ENCODE measurements around the gene WWC2.
"Not testable (repeated sequence)": the region's sequence is repeated elsewhere in the genome, so short reads cannot be mapped to it uniquely, and the experiment has no call there.

Gene WWC2

DNA sequence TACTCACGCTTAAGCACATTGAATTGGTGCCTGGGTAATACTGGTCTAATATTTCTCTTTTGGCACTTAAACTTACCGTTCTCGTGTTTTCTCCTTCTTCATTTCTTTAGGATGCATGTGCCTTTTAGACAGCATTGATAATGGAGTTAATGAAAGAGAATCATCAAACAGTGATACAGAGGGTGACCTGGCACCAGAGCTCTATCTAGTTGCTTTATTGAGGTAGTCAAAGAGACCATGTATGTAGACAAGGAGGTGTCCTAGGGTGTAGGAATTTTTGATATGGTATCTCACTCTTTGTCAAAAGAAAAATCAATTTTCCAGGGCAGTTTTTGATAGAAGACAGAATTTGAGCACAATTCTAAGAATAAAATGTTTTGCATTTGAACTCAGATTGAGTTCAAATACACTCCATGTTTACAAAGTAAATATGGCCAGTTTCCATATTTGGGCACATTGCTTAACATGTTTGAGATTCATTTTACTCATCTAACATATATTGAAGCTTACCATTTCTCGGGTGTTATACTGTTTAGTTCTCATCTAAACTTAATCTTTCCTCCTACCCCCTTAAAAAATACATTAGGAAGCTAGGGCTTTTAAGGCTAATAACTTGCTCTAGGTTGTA is 92.0 kb downstream of the WWC2 start:
- H2BK5ac ChIP-seq (ENCODE audit: low read depth, low read length, poor library complexity, severe bottlenecking), result no peak overlapping the region
- H3K18ac ChIP-seq (ENCODE audit: low read depth in 1 of 2, low read length in 2 of 2), result no peak overlapping the region
- no peak overlapping the region for H4K8ac ChIP-seq (ENCODE audit: low read length)
- no peak overlapping the region for H4K91ac ChIP-seq (ENCODE audit: low read length)
- no peak overlapping the region for H3K27ac ChIP-seq (ENCODE audit: low read length, poor library complexity, severe bottlenecking)
- peaks cover 8% of the 10 kb centered on the region for H3K4me1 ChIP-seq (ENCODE audit: control insufficient read depth, insufficient read depth, low read depth, low read length)
- H2AFZ ChIP-seq (ENCODE audit: low read depth, low read length), result no peak overlapping the region
- no peak overlapping the region for H3K9ac ChIP-seq (ENCODE audit: low read length)
- no peak overlapping the region for H2BK120ac ChIP-seq (ENCODE audit: low read depth, low read length)
- WGBS, result 100% methylated on average over 3 of the region's 4 CpGs
- no peak overlapping the region for H3K4me3 ChIP-seq (ENCODE audit: insufficient read depth in 1 of 2, low read depth in 1 of 2, low read length in 2 of 2)
- H2BK12ac ChIP-seq (ENCODE audit: low read length in 2 of 2), result no peak overlapping the region
- no peak overlapping the region for H3K4me2 ChIP-seq (ENCODE audit: low read length, poor library complexity, severe bottlenecking)
- H3K4ac ChIP-seq (ENCODE audit: low read depth in 1 of 2, low read length in 2 of 2), result no peak overlapping the region
- no peaks in the 10 kb centered on the region for H3K9me3 ChIP-seq (ENCODE audit: control insufficient read depth, low read length)
- no peak overlapping the region for H2BK15ac ChIP-seq (ENCODE audit: low read depth, poor library complexity, severe bottlenecking)
- peaks cover 24% of the 10 kb centered on the region for H3K79me1 ChIP-seq (replicated peaks; ENCODE audit: low read length, poor library complexity, severe bottlenecking)
- H2AK5ac ChIP-seq (ENCODE audit: low read length, severe bottlenecking), result no peak overlapping the region
- peaks cover 0 to 4% of the 10 kb centered on the region in 2 experiments for H3K36me3 ChIP-seq (ENCODE audit: control insufficient read depth in 1 of 2, insufficient read depth in 2 of 2, low read depth in 1 of 2, low read length in 2 of 2)
- no peak for DNase-seq
- no peaks in the 10 kb centered on the region for H3K27me3 ChIP-seq (ENCODE audit: control insufficient read depth in 1 of 2, insufficient read depth in 1 of 2, low read length in 2 of 2)
- no peak overlapping the region for H3K14ac ChIP-seq (ENCODE audit: low read length in 2 of 2)
- no peak overlapping the region for H3K23ac ChIP-seq (ENCODE audit: low read length in 2 of 2)

DNA sequence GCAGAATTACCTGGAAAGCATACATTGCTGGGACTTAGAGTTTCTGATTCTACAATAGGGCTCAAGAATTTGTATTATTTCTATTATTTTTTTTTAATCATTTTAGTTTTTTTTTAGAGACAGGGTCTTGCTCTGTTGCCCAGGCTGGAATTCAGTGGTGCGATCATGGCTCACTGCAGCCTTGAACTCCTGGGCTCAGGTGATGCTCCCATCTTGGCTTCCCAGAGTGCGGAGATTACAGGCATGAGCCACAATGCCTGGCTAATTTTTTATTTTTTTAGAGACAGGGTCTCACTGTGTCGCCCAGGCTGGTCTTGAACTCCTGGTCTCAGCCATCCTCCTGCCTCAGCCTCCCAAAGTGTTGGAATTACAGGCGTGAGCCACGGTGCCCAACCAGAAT is 92.6 kb downstream of the WWC2 start:
- Histone ChIP-seq H3K18ac (ENCODE audit: low read depth in 1 of 2, low read length in 2 of 2) (no peak overlapping the region), H2BK5ac (ENCODE audit: low read depth, low read length, poor library complexity, severe bottlenecking) (no peak overlapping the region), H4K8ac (ENCODE audit: low read length) (no peak overlapping the region), H3K4ac (ENCODE audit: low read depth in 1 of 2, low read length in 2 of 2) (no peak overlapping the region), H3K9me3 (ENCODE audit: control insufficient read depth, low read length) (no peaks in the 10 kb centered on the region), H3K79me1 (replicated peaks; ENCODE audit: low read length, poor library complexity, severe bottlenecking) (peaks cover 24% of the 10 kb centered on the region), H2BK15ac (ENCODE audit: low read depth, poor library complexity, severe bottlenecking) (no peak overlapping the region), H3K14ac (ENCODE audit: low read length in 2 of 2) (no peak overlapping the region), H2BK12ac (ENCODE audit: low read length in 2 of 2) (no peak overlapping the region), H2BK120ac (ENCODE audit: low read depth, low read length) (no peak overlapping the region), H3K23ac (ENCODE audit: low read length in 2 of 2) (no peak overlapping the region), H3K4me1 (ENCODE audit: control insufficient read depth, insufficient read depth, low read depth, low read length) (peaks cover 8% of the 10 kb centered on the region), H3K4me2 (ENCODE audit: low read length, poor library complexity, severe bottlenecking) (no peak overlapping the region), H3K9ac (ENCODE audit: low read length) (no peak overlapping the region), H4K91ac (ENCODE audit: low read length) (no peak overlapping the region), H3K4me3 (ENCODE audit: insufficient read depth in 1 of 2, low read depth in 1 of 2, low read length in 2 of 2) (no peak overlapping the region), H3K27me3 (ENCODE audit: control insufficient read depth in 1 of 2, insufficient read depth in 1 of 2, low read length in 2 of 2) (no peaks in the 10 kb centered on the region), H3K36me3 (ENCODE audit: control insufficient read depth in 1 of 2, insufficient read depth in 2 of 2, low read depth in 1 of 2, low read length in 2 of 2) (peaks cover 4 to 6% of the 10 kb centered on the region in 2 experiments), H2AK5ac (ENCODE audit: low read length, severe bottlenecking) (no peak overlapping the region), H2AFZ (ENCODE audit: low read depth, low read length) (no peak overlapping the region), H3K27ac (ENCODE audit: low read length, poor library complexity, severe bottlenecking) (no peak overlapping the region)
- 98% methylated on average over 5 of the region's 5 CpGs for WGBS
- no peak for DNase-seq

DNA sequence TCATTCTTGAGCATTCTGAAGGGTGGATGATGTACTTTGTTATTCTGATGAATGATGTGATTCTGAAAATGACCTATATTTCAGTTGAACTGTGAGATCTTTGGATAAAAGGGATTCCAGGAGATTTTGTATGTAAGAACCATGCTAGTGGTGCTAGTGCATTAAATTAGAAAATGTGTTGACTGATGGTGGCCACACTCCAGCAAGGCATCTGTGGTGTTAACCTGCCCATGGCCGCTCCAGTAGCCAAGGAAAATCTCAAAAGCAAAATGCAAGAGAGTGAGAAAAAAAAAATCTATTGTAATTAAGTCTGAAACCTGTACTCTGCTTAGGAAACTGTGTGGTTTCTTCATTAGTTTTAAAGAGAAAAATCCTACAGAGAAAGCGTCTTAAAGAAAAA is 93.5 kb downstream of the WWC2 start:
- peak overlapping the region; percentile 47 for H3K27ac ChIP-seq (ENCODE audit: low read length, poor library complexity, severe bottlenecking)

DNA sequence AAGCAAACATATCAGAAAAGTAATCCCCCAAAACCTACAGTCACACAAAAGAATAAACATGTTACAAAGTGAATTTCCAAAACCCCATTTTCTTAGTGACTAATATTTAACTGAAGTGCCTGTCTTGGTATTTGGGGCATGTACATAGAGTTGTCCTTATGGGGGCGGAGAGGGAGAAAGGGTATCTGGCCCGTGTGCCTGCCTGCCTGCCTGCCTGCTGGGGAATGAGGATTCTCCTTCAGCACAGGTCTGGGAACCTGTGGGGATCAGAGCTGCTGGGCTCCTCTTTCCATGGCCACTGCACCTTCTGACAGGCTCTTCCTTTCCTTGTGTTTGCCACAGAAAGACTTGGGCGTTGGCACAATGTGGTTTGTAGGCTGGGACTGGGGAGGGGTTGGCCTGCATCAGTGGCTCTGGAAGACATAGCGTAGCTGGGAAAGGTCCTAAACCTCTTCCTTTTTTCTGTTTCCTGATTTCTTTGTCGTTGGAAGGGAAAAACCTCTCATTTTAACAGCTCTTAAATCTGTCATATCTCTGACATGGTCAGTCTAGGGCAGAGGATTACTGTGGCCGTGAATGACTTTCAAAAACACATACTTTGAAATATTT is 94.8 kb downstream of the WWC2 start:
- H3K4me3 ChIP-seq (ENCODE audit: insufficient read depth in 1 of 2, low read depth in 1 of 2, low read length in 2 of 2); H4K91ac ChIP-seq (ENCODE audit: low read length); H3K18ac ChIP-seq (ENCODE audit: low read depth in 1 of 2, low read length in 2 of 2); H3K9ac ChIP-seq (ENCODE audit: low read length); H2BK15ac ChIP-seq (ENCODE audit: low read depth, poor library complexity, severe bottlenecking); H2BK120ac ChIP-seq (ENCODE audit: low read depth, low read length); H2BK5ac ChIP-seq (ENCODE audit: low read depth, low read length, poor library complexity, severe bottlenecking); H3K36me3 ChIP-seq (ENCODE audit: control insufficient read depth in 1 of 2, insufficient read depth in 2 of 2, low read depth in 1 of 2, low read length in 2 of 2); H3K14ac ChIP-seq (ENCODE audit: low read length in 2 of 2); H3K4me1 ChIP-seq (ENCODE audit: control insufficient read depth, insufficient read depth, low read depth, low read length); H3K23ac ChIP-seq (ENCODE audit: low read length in 2 of 2); DNase-seq; H3K27me3 ChIP-seq (ENCODE audit: control insufficient read depth in 1 of 2, insufficient read depth in 1 of 2, low read length in 2 of 2); H4K8ac ChIP-seq (ENCODE audit: low read length); H2AFZ ChIP-seq (ENCODE audit: low read depth, low read length); H2BK12ac ChIP-seq (ENCODE audit: low read length in 2 of 2); H3K4ac ChIP-seq (ENCODE audit: low read depth in 1 of 2, low read length in 2 of 2); H3K9me3 ChIP-seq (ENCODE audit: control insufficient read depth, low read length): not testable (repeated sequence)
- Histone ChIP-seq H3K79me1 (replicated peaks; ENCODE audit: low read length, poor library complexity, severe bottlenecking) (peaks cover 21% of the 10 kb centered on the region), H2AK5ac (ENCODE audit: low read length, severe bottlenecking) (peak overlapping the region; percentile 51), H3K27ac (ENCODE audit: low read length, poor library complexity, severe bottlenecking) (peak overlapping the region; percentile 44), H3K4me2 (ENCODE audit: low read length, poor library complexity, severe bottlenecking) (peak overlapping the region; percentile 16)
- WGBS, result 88% methylated on average over 5 of the region's 6 CpGs

More for the DNA sequence above, 93.5 kb downstream of the WWC2 start:
- H3K36me3 ChIP-seq (ENCODE audit: control insufficient read depth in 1 of 2, insufficient read depth in 2 of 2, low read depth in 1 of 2, low read length in 2 of 2), result peaks cover 5 to 6% of the 10 kb centered on the region in 2 experiments
- H2AFZ ChIP-seq (ENCODE audit: low read depth, low read length), result no peak overlapping the region
- no peak overlapping the region for H3K4me3 ChIP-seq (ENCODE audit: insufficient read depth in 1 of 2, low read depth in 1 of 2, low read length in 2 of 2)
- H2AK5ac ChIP-seq (ENCODE audit: low read length, severe bottlenecking), result no peak overlapping the region
- H4K91ac ChIP-seq (ENCODE audit: low read length), result no peak overlapping the region
- H2BK120ac ChIP-seq (ENCODE audit: low read depth, low read length), result no peak overlapping the region
- no peak overlapping the region for H3K14ac ChIP-seq (ENCODE audit: low read length in 2 of 2)
- peaks cover 8% of the 10 kb centered on the region for H3K4me1 ChIP-seq (ENCODE audit: control insufficient read depth, insufficient read depth, low read depth, low read length)
- 96% methylated on average over 2 of the region's 2 CpGs for WGBS
- H3K9ac ChIP-seq (ENCODE audit: low read length), result no peak overlapping the region
- DNase-seq, result no peak
- no peak overlapping the region for H3K23ac ChIP-seq (ENCODE audit: low read length in 2 of 2)
- H3K4me2 ChIP-seq (ENCODE audit: low read length, poor library complexity, severe bottlenecking), result no peak overlapping the region
- H2BK15ac ChIP-seq (ENCODE audit: low read depth, poor library complexity, severe bottlenecking), result no peak overlapping the region
- H2BK12ac ChIP-seq (ENCODE audit: low read length in 2 of 2), result no peak overlapping the region
- H4K8ac ChIP-seq (ENCODE audit: low read length), result no peak overlapping the region
- no peaks in the 10 kb centered on the region for H3K27me3 ChIP-seq (ENCODE audit: control insufficient read depth in 1 of 2, insufficient read depth in 1 of 2, low read length in 2 of 2)
- H2BK5ac ChIP-seq (ENCODE audit: low read depth, low read length, poor library complexity, severe bottlenecking), result no peak overlapping the region
- peaks cover 20% of the 10 kb centered on the region for H3K79me1 ChIP-seq (replicated peaks; ENCODE audit: low read length, poor library complexity, severe bottlenecking)
- no peak overlapping the region for H3K4ac ChIP-seq (ENCODE audit: low read depth in 1 of 2, low read length in 2 of 2)
- no peak overlapping the region for H3K18ac ChIP-seq (ENCODE audit: low read depth in 1 of 2, low read length in 2 of 2)
- H3K9me3 ChIP-seq (ENCODE audit: control insufficient read depth, low read length), result no peaks in the 10 kb centered on the region

Data from mesenchymal stem cell (in vitro differentiated cells and primary cell).